Stimulated activated CD8-positive, alpha-beta memory T cell treated with anti-CD3 and anti-CD28 coated beads, Interleukin-12 subunit alpha, Interleukin-12 subunit beta, amount 100 ng/mL, for 4 hours (primary cell): Measurements from ENCODE around the gene GCK.
"Not testable (repeated sequence)": the region's sequence is repeated elsewhere in the genome, so short reads cannot be mapped to it uniquely, and the experiment has no call there.

Experiments used
- DNase-seq: peaks from one replicate; pipeline ENCODE4 v3.0.0-alpha.2; 2020; ENCODE audit warnings: low read depth

Gene GCK

GRCh38 chr7:44180631-44181030 is 8.6 kb downstream of the GCK start:
- DNase-seq: no peak

GRCh38 chr7:44177570-44178131 is 11.6 kb downstream of the GCK start:
- no peak for DNase-seq

- DNase-seq: no peak
These were observed 12.8 kb downstream of the GCK start for GRCh38 chr7:44176486-44176885.

GRCh38 chr7:44175730-44176129 is 13.5 kb downstream of the GCK start:
- no peak for DNase-seq

GRCh38 chr7:44174694-44174948 is 14.6 kb downstream of the GCK start:
- not testable (repeated sequence) for DNase-seq

- DNase-seq: no peak
These were observed 15.1 kb downstream of the GCK start for GRCh38 chr7:44173911-44174693.

GRCh38 chr7:44172803-44173424 is 16.3 kb downstream of the GCK start:
- DNase-seq: no peak

- no peak for DNase-seq
These were observed 16.9 kb downstream of the GCK start for GRCh38 chr7:44172352-44172751.

- not testable (repeated sequence) for DNase-seq
These were observed 17.3 kb downstream of the GCK start for GRCh38 chr7:44171901-44172300.

- DNase-seq: no peak
These were observed 21.3 kb downstream of the GCK start for GRCh38 chr7:44167920-44168319.

- DNase-seq: no peak
These were observed 25.6 kb downstream of the GCK start for GRCh38 chr7:44163591-44163990.

- no peak for DNase-seq
These were observed 26.3 kb downstream of the GCK start for GRCh38 chr7:44162785-44163395.

GRCh38 chr7:44162179-44162578 is 27.1 kb downstream of the GCK start:
- no peak for DNase-seq

- DNase-seq: no peak
These were observed 27.9 kb downstream of the GCK start for GRCh38 chr7:44161371-44161770.

GRCh38 chr7:44159824-44160630 is 29.2 kb downstream of the GCK start:
- no peak for DNase-seq

GRCh38 chr7:44158873-44159631 is 30.2 kb downstream of the GCK start:
- no peak for DNase-seq

- no peak for DNase-seq
These were observed 31.0 kb downstream of the GCK start for GRCh38 chr7:44158096-44158872.

GRCh38 chr7:44157116-44158080 is 31.8 kb downstream of the GCK start:
- DNase-seq: no peak

GRCh38 chr7:44156453-44157010 is 32.7 kb downstream of the GCK start:
- DNase-seq: no peak
